Effector memory CD8-positive, alpha-beta T cell (primary cell): Measurements from ENCODE around the gene ASAP2.

ENCODE experiments used
- ATAC-seq: fragments of 150-1000 bp; cut with Tn5 transposase; replicated peaks from 2 replicates; pipeline ENCODE4 v1.10.0; 2021; ENCODE audit warnings: mild to moderate bottlenecking, moderate library complexity
- DNase-seq, 3 experiments: peaks; one replicate each; pipeline ENCODE4 v3.0.0; 2021
- H3K27ac Mint-ChIP-seq, 2 donors: one replicate each; pipeline ENCODE4 v1.8.0; 2022; ENCODE audit warnings: mild to moderate bottlenecking in 2 of 2, mixed read lengths in 2 of 2, moderate library complexity in 2 of 2
- H3K27me3 Mint-ChIP-seq, 2 donors: one replicate each; pipeline ENCODE4 v1.8.0; 2022; ENCODE audit warnings: mixed read lengths in 2 of 2
- H3K36me3 Mint-ChIP-seq: one replicate; pipeline ENCODE4 v1.8.0; 2022; ENCODE audit warnings: mild to moderate bottlenecking, moderate library complexity, mixed read lengths; ENCODE audit not compliant: insufficient read depth
- H3K4me1 Mint-ChIP-seq, 2 donors: one replicate each; pipeline ENCODE4 v1.8.0; 2022; ENCODE audit warnings: low read depth in 2 of 2, mixed read lengths in 2 of 2
- H3K4me3 Mint-ChIP-seq, 2 donors: one replicate each; pipeline ENCODE4 v1.8.0; 2022; ENCODE audit warnings: mild to moderate bottlenecking in 2 of 2, mixed read lengths in 2 of 2, moderate library complexity in 2 of 2
- H3K9me3 Mint-ChIP-seq, 2 donors: one replicate each; pipeline ENCODE4 v1.8.0; 2022; ENCODE audit warnings: mixed read lengths in 2 of 2

The ASAP2 gene

DNA sequence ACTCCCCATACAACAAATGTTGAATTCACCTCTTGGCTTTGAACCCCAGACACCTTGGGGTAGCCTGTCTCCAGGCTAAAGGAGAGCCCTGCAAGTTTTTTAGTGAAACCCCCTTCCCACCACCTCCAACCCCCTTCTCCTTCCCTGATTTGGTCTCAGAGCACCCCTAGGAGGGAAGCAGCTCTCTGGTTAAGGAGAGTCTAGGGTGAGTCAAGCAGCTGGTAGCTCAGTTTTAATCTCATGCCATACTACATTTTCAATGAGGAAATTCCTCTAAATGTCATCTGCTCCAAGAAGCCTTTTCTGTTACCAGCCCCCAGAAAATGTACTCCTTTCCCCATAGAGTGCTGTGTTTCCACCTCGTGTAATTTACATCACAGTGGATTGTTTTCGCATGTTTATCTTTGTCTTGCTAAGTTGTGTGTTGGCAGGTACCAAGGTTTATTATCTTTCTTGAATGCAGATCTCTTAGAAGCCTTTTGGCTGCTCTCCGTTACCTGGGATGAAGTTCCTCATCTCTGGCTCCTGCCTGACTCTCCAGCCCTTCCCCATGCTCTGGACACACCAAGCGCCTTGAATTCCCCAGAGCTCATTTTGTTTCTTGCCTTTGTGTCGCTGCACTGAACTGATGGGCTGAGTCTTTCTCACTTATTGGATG, 82.2 kb downstream of the ASAP2 start:
- DNase-seq (no peak), ATAC-seq (no peak)
- H3K36me3 Mint-ChIP-seq: no peaks in the 10 kb centered on the region
- no peak overlapping the region for H3K4me3 Mint-ChIP-seq
- no peaks in the 10 kb centered on the region for H3K9me3 Mint-ChIP-seq
- peaks cover 44 to 89% of the 10 kb centered on the region in 2 donors for H3K27me3 Mint-ChIP-seq
- H3K4me1 Mint-ChIP-seq: no peaks in the 10 kb centered on the region
- no peak overlapping the region for H3K27ac Mint-ChIP-seq

DNA sequence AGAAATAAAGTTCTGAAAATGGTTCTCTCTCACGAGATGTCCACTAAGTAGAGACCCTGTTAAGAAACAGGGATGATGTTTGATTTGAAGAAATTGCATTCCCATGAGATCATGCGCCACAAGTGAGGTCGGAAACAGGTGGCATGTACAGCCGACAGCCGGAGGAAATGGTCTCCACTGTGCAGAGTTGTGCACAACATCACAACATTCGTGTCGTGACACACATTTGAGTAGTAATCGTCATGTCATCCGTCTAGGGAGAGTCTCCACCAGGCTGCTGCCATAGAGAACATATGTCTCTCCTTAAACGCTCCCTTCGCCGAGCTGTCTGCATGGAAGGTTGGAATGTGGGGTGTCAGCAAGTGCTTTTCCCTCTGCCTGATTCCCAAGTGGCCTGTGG, 84.7 kb downstream of the ASAP2 start:
- Mint-ChIP-seq H3K9me3 (no peaks in the 10 kb centered on the region), H3K27me3 (peaks cover 44 to 90% of the 10 kb centered on the region in 2 donors), H3K27ac (no peak overlapping the region), H3K4me3 (no peak overlapping the region), H3K36me3 (no peaks in the 10 kb centered on the region), H3K4me1 (no peaks in the 10 kb centered on the region)
- ATAC-seq (no peak), DNase-seq (no peak)

DNA sequence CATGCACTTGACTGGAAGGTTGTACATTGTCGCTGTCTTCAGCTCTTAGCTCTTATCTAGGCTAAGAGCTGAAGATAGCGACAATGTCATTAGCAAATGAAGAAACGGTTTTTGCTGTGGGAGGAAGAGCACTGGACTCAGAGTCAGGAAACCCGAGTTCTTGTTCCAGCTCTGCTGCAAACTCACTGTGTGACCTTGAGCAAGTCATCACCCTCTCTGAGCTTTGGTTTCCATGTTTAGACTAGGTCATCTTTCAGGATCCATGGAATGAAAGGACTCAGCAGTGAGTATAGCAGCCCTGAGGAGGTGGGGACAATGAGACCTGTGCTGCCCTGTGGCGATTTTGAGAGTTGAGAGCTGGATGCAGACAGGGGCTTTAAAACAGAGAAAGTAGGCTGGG, 85.3 kb downstream of the ASAP2 start:
- ATAC-seq (no peak), DNase-seq (no peak)
- Mint-ChIP-seq H3K36me3 (no peaks in the 10 kb centered on the region), H3K27me3 (peaks cover 46 to 90% of the 10 kb centered on the region in 2 donors), H3K4me1 (no peaks in the 10 kb centered on the region), H3K27ac (no peak overlapping the region), H3K9me3 (no peaks in the 10 kb centered on the region), H3K4me3 (no peak overlapping the region)

DNA sequence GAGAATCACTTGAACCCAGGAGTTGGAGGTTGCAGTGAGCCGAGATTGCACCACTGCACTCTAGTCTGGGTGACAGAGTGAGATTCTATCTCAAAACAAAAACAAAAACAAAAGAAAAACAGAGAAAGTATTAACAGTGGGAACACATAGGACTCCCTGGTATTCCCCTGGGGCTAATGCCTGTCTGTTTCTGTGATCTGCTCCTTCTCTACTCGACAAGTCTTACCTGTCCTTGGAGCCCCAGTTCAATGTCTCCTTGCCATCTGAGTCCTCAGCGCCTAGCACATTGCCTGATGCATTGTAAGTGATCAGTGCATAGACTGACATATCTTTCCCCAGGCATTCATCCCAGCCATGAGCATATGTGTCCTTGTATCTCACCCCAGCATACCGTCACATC, 85.8 kb downstream of the ASAP2 start:
- no peak for DNase-seq
- ATAC-seq: no peak
- Mint-ChIP-seq H3K36me3 (no peaks in the 10 kb centered on the region), H3K4me1 (no peaks in the 10 kb centered on the region), H3K9me3 (no peaks in the 10 kb centered on the region), H3K27me3 (peaks cover 43 to 88% of the 10 kb centered on the region in 2 donors), H3K4me3 (no peak overlapping the region), H3K27ac (no peak overlapping the region)

DNA sequence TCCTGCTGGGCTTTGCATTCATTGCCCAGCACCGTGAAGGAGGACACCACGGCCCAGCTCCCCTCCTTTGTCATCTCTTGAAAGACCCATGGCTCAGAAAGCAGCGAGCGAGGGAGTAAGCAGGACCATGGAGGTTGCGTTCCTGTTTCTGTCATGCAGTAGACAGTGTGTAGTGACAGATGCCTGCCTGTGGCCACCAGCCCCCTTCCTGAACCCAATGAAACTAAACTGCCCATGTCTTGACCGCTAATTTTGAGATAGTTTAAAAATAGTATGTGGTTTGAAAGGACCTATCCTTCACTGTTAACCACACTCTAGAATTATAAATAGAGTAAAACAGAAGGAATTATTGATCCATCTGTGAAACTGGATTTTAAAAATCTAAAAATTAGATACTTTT, 88.2 kb downstream of the ASAP2 start:
- Mint-ChIP-seq H3K4me3 (no peak overlapping the region), H3K36me3 (no peaks in the 10 kb centered on the region), H3K27me3 (peaks cover 45 to 84% of the 10 kb centered on the region in 2 donors), H3K27ac (no peak overlapping the region), H3K9me3 (no peaks in the 10 kb centered on the region), H3K4me1 (no peaks in the 10 kb centered on the region)
- DNase-seq (no peak), ATAC-seq (no peak)

DNA sequence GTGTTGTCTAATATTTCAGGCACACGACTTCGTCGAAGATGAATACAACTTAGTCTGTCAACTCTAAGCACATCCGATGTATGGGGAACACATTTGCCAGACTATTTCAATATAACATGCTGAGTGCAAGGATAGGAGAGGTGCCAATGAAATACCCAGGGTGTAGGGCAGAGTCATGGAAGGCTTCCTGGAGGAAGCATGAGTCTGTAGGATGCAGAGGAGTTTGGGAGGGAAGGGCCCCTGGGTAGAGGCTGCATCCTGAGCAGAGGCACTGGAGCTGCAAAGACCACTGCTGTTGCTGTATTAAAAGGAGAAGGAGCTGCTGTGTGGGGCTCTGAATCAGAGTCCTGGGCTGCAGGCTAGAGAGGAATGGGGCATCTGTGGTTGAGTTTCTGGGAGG, 89.9 kb downstream of the ASAP2 start:
- Mint-ChIP-seq H3K4me3 (no peak overlapping the region), H3K27me3 (peaks cover 37 to 71% of the 10 kb centered on the region in 2 donors), H3K9me3 (no peaks in the 10 kb centered on the region), H3K27ac (no peak overlapping the region), H3K36me3 (no peaks in the 10 kb centered on the region), H3K4me1 (no peaks in the 10 kb centered on the region)
- DNase-seq (no peak), ATAC-seq (no peak)

DNA sequence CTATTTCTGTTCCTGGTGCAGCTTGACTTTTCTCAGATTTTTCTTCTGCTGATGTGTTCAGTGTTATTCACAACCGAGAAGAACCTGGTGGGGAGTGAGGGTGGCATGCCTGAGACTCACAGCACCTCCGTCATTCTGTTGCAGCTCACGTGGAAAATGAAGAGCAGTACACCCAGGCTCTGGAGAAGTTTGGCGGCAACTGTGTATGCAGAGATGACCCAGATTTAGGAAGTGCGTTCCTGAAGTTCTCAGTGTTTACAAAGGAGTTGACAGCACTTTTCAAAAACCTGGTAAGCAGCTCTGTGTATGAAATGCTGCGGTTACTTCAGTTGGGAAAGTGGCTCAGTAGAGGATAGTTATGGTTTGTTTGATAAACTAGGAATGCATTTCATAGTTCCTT, 90.5 kb downstream of the ASAP2 start:
- Mint-ChIP-seq H3K9me3 (no peaks in the 10 kb centered on the region), H3K27me3 (peaks cover 31 to 65% of the 10 kb centered on the region in 2 donors), H3K27ac (no peak overlapping the region), H3K36me3 (no peaks in the 10 kb centered on the region), H3K4me1 (no peaks in the 10 kb centered on the region), H3K4me3 (no peak overlapping the region)
- DNase-seq (no peak), ATAC-seq (no peak)

DNA sequence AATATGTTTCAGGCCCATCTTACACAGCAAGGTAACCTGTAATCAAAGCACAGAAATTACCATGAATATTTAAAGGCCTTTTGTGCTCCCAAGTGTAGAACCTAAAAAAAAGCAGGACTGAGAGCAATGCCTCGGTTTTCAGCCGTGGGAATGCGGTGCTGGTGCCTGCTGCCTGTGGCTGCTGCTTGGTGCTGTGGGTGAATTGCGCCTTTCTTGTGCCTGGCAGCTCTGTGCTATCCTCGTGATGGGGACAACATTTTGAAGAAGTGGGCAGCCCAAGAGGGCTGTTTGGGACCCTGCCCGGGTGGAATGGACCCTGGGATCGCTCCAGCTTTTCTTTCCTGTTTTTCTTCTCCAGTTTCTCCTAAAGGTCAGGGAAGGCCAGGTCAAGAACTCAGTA, 91.2 kb downstream of the ASAP2 start:
- peaks cover 29 to 59% of the 10 kb centered on the region in 2 donors for H3K27me3 Mint-ChIP-seq
- DNase-seq (no peak), ATAC-seq (no peak)
- no peak overlapping the region for H3K27ac Mint-ChIP-seq
- no peaks in the 10 kb centered on the region for H3K4me1 Mint-ChIP-seq
- H3K4me3 Mint-ChIP-seq: no peak overlapping the region
- H3K36me3 Mint-ChIP-seq: no peaks in the 10 kb centered on the region
- no peaks in the 10 kb centered on the region for H3K9me3 Mint-ChIP-seq

DNA sequence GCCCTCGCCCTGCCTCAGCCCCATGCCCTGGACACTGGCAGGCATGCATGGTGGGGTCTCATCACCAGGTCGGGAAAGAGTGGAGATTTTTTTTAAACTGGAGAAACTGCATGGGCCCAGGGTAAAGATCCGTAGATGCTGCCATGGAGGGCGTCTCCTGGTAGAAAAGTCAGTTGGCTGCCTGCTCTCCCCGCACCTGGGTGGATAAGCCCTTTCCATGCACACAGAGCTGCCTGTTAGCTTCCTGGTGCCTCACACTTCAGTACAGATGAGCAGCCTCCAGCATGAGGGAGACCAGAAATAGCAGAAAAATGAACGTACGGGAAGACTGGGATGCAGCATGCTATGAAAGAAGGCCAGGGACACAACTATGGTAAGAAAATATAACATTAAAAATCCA, 92.0 kb downstream of the ASAP2 start:
- DNase-seq: no peak
- Mint-ChIP-seq H3K4me1 (no peaks in the 10 kb centered on the region), H3K36me3 (no peaks in the 10 kb centered on the region), H3K27ac (no peak overlapping the region), H3K27me3 (peaks cover 36 to 59% of the 10 kb centered on the region in 2 donors), H3K4me3 (no peak overlapping the region), H3K9me3 (no peaks in the 10 kb centered on the region)
- no peak for ATAC-seq

DNA sequence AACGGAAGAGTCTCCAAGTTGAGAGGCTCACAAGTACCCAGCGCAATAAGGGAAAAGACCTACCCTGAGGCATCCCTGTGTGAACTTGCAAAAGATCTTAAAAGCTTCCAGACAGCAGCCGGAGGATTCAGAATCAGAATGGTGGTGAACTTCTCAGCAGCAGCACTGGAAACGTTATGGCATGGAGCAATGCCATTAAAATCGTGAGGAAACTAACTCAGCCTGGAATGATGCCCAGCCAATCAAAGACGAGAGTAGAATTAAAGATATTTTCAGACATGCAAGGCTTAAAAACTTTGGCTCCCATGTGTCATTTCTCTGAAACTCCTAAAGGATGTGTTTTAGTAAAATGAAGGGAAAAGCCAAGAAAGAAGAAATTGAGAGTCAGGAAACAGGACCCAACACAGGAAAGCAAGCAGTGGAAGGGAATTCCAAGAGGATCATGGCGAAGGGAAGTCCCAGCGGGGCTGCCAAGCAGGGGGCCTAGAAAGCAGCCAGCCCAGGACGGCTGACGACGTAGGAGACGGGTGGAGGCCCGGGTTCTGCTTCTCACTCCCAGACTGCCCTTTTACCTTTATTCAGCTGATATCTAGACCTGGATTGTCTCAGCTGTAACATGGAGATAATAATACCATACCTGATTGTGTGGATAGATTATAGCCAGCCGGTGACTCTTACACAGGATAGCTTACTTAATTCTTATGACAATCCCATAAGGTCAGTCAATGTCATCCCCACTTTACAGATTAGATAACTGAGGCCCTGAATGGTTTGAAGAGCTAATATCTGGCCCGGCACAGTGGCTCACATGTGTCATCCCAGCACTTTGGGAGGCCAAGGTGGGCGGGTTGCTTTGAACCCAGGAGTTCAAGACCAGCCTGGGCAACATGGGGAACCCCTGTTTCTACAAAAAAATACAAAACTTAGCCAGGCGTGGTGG, 92.8 kb downstream of the ASAP2 start:
- H3K4me3 Mint-ChIP-seq: no peak overlapping the region
- H3K9me3 Mint-ChIP-seq: no peaks in the 10 kb centered on the region
- DNase-seq (no peak), ATAC-seq (no peak)
- H3K27me3 Mint-ChIP-seq: peaks cover 45 to 59% of the 10 kb centered on the region in 2 donors
- H3K27ac Mint-ChIP-seq: no peak overlapping the region
- H3K36me3 Mint-ChIP-seq: no peaks in the 10 kb centered on the region
- H3K4me1 Mint-ChIP-seq: no peaks in the 10 kb centered on the region

DNA sequence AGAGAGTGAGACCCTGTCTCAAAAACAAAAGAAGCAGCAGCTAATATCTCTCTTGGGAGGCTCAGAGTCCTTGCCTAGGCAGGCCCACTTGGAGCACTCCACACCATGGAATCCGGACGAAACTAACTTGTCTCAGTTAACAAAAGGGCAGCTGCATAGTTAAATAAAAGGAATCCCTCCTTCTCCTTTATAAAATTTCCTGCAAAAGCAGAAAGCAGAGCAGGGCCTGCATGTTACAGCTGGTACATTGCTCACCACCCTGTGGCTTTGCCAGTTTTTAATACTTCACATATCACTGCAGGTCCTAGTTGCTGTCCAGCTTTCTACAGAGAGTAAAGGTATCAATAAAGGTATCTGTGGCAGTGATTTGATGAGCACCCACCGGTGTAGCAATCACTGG, 93.6 kb downstream of the ASAP2 start:
- H3K27ac Mint-ChIP-seq: no peak overlapping the region
- H3K4me1 Mint-ChIP-seq: no peaks in the 10 kb centered on the region
- DNase-seq (no peak), ATAC-seq (no peak)
- H3K36me3 Mint-ChIP-seq: no peaks in the 10 kb centered on the region
- H3K27me3 Mint-ChIP-seq: peaks cover 50 to 55% of the 10 kb centered on the region in 2 donors
- no peaks in the 10 kb centered on the region for H3K9me3 Mint-ChIP-seq
- H3K4me3 Mint-ChIP-seq: no peak overlapping the region

DNA sequence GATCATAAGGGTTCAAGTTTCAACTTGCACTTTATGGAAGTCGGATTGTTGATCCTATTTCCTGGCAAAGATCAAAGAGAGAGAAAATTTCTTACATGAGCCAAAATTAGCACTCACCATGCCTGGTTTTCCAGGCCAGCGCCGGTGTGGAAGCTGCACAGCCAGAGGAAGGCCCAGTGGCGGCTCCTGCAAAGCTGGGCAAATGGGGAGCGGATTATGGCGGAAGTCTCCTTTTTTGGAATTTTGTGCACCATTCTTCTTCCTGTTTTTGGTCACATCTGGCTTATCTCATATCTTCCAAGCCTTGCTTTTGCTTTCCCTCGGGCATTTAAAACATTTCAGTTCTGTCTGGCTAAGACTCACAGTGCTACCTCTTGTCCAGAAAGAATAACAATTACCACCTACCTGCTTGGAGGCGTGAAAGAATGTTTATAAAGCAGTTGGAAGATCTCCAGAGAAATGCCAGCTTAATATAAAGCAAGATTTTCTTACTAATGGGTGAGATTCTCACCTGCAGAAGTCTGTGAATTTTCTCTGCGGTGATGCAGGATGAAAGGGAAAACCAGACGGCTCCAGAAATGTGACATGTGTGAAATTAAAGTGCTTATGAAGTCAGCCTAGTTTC, 94.3 kb downstream of the ASAP2 start:
- ATAC-seq: no peak
- H3K36me3 Mint-ChIP-seq: no peaks in the 10 kb centered on the region

DNA sequence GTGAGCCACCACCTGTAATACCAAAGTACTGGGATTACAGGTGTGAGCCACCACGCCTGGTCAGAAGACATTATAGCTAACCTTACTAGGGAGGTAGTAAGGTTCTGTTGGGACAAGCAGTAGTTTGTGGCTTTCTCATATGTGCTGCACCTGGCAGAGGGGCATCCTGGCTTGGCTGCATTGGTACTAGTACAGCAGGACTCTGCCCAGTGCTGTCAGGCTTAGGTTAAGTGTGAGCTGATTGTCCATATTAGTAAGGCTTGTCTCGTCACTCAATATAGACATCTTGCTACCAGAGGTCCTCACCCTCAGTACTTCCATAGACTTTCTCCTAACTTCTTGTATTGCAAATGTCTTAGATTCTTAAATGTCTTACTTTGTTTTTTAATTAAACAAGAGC, 96.1 kb downstream of the ASAP2 start:
- DNase-seq (no peak), ATAC-seq (no peak)
- H3K4me1 Mint-ChIP-seq: no peaks in the 10 kb centered on the region
- no peak overlapping the region for H3K4me3 Mint-ChIP-seq
- H3K27ac Mint-ChIP-seq: no peak overlapping the region
- H3K9me3 Mint-ChIP-seq: no peaks in the 10 kb centered on the region
- peaks cover 37 to 40% of the 10 kb centered on the region in 2 donors for H3K27me3 Mint-ChIP-seq
- no peaks in the 10 kb centered on the region for H3K36me3 Mint-ChIP-seq

More for the DNA sequence above, 94.3 kb downstream of the ASAP2 start:
- Mint-ChIP-seq H3K4me1 (no peaks in the 10 kb centered on the region), H3K9me3 (no peaks in the 10 kb centered on the region), H3K4me3 (no peak overlapping the region), H3K27me3 (peaks cover 46 to 53% of the 10 kb centered on the region in 2 donors), H3K27ac (no peak overlapping the region)
- DNase-seq: no peak
